ENCODE results near the gene ADCK1.
"Not testable (repeated sequence)": the region's sequence is repeated elsewhere in the genome, so short reads cannot be mapped to it uniquely, and the experiment has no call there.

ADCK1 gene

DNA sequence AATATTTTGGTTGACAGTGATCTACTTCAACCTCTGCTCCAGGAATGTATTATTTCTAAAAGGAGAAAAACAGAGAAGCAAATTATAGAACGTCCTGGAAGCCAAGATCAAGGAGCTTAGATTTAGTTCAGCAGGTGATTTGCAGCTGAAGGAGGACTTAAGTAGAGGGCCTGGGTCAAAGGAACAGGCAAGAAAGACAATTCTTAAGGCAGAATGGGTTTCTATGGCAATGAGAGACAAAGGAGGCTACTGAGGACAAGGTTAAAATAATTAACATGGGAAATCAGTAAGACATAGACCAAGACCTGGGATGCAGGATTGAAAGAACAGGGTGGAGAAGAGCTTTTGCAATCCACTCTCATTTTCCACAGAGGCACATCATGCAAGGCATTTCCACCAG is 36.6 kb upstream of the ADCK1 start:
- DNase-seq: no peak
- peaks cover 41% of the 10 kb centered on the region for H3K4me1 Mint-ChIP-seq
- no peak overlapping the region for H3K4me3 Mint-ChIP-seq
- H3K9me3 Mint-ChIP-seq: no peaks in the 10 kb centered on the region
- peak overlapping the region; percentile 49 for H3K27ac Mint-ChIP-seq
- H3K36me3 Mint-ChIP-seq (ENCODE audit: low read depth): peaks cover 7% of the 10 kb centered on the region
- TF ChIP-seq, protein P1, sequence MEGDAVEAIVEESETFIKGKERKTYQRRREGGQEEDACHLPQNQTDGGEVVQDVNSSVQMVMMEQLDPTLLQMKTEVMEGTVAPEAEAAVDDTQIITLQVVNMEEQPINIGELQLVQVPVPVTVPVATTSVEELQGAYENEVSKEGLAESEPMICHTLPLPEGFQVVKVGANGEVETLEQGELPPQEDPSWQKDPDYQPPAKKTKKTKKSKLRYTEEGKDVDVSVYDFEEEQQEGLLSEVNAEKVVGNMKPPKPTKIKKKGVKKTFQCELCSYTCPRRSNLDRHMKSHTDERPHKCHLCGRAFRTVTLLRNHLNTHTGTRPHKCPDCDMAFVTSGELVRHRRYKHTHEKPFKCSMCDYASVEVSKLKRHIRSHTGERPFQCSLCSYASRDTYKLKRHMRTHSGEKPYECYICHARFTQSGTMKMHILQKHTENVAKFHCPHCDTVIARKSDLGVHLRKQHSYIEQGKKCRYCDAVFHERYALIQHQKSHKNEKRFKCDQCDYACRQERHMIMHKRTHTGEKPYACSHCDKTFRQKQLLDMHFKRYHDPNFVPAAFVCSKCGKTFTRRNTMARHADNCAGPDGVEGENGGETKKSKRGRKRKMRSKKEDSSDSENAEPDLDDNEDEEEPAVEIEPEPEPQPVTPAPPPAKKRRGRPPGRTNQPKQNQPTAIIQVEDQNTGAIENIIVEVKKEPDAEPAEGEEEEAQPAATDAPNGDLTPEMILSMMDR (IDR thresholded peaks at IDR 0.05): no peak
- no peaks in the 10 kb centered on the region for H3K27me3 Mint-ChIP-seq (ENCODE audit: low read depth, poor library complexity)

DNA sequence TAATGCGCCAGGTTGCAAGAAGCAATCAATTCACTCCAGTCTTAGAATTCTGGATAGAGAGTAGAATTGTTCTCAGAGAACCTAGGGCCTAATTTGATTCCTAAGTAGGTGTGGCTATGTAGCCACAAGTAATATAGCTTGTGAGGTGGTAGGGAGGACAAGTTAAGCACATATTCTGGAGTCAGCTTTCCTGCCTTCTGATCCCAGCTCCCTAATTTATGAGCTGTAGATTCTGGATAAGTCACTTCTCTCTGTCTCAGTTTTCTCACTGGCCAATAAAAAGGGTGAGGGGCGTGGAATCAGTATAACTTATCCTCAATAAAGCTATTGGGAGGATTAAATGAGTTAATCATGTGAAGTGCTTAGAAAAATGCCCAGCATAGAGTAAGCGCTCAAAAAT is 35.9 kb upstream of the ADCK1 start:
- H3K36me3 Mint-ChIP-seq (ENCODE audit: low read depth): peaks cover under 1% of the 10 kb centered on the region
- H3K27ac Mint-ChIP-seq: no peak overlapping the region
- no peaks in the 10 kb centered on the region for H3K27me3 Mint-ChIP-seq (ENCODE audit: low read depth, poor library complexity)
- H3K4me1 Mint-ChIP-seq: peaks cover 34% of the 10 kb centered on the region
- no peak for DNase-seq
- H3K9me3 Mint-ChIP-seq: no peaks in the 10 kb centered on the region
- TF ChIP-seq, protein P1 (IDR thresholded peaks at IDR 0.05): no peak
- H3K4me3 Mint-ChIP-seq: no peak overlapping the region

- H3K36me3 Mint-ChIP-seq (ENCODE audit: low read depth); H3K9me3 Mint-ChIP-seq; H3K27ac Mint-ChIP-seq; H3K4me1 Mint-ChIP-seq; H3K4me3 Mint-ChIP-seq; DNase-seq: not testable (repeated sequence)
- H3K27me3 Mint-ChIP-seq (ENCODE audit: low read depth, poor library complexity): peaks cover 12% of the 10 kb centered on the region
Measured at GRCh38 chr14:77768442-77769069, 31.4 kb upstream of the ADCK1 start.

GRCh38 chr14:77773966-77774365 is 25.9 kb upstream of the ADCK1 start:
- H3K4me1 Mint-ChIP-seq; DNase-seq; H3K36me3 Mint-ChIP-seq (ENCODE audit: low read depth); H3K27ac Mint-ChIP-seq; H3K4me3 Mint-ChIP-seq; H3K9me3 Mint-ChIP-seq: not testable (repeated sequence)
- H3K27me3 Mint-ChIP-seq (ENCODE audit: low read depth, poor library complexity): peaks cover 23% of the 10 kb centered on the region

GRCh38 chr14:77782202-77782601 is 17.7 kb upstream of the ADCK1 start:
- Mint-ChIP-seq H3K27ac (no peak overlapping the region), H3K4me3 (no peak overlapping the region), H3K4me1 (peaks cover 6% of the 10 kb centered on the region), H3K27me3 (ENCODE audit: low read depth, poor library complexity) (peaks cover 3% of the 10 kb centered on the region), H3K36me3 (ENCODE audit: low read depth) (no peaks in the 10 kb centered on the region), H3K9me3 (no peaks in the 10 kb centered on the region)
- no peak for DNase-seq
- TF ChIP-seq, protein P1 (IDR thresholded peaks at IDR 0.05): no peak

DNA sequence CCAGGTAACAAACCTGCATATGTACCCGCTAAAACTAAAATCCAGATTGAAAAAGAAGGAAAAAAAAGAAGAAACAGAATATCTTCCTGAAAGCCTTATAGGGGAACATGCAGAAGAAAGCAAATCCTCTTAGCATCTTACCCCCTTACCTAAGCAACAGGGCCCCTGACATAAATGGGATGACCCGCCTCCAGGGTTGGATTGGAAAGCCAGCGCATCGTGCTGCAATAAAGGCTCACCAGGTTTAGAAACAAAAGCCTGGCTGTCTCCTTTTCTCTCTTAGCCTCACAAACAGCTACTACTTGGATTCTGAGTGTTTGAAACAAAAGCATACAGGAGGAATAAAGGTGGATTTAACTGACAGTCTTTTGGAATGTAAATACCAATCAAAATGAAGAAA is 13.8 kb upstream of the ADCK1 start:
- Mint-ChIP-seq H3K4me3 (no peak overlapping the region), H3K27ac (no peak overlapping the region), H3K9me3 (no peaks in the 10 kb centered on the region), H3K27me3 (ENCODE audit: low read depth, poor library complexity) (peaks cover 6% of the 10 kb centered on the region), H3K4me1 (peaks cover 6% of the 10 kb centered on the region), H3K36me3 (ENCODE audit: low read depth) (no peaks in the 10 kb centered on the region)
- DNase-seq: no peak
- TF ChIP-seq, protein P1 (IDR thresholded peaks at IDR 0.05): no peak

DNA sequence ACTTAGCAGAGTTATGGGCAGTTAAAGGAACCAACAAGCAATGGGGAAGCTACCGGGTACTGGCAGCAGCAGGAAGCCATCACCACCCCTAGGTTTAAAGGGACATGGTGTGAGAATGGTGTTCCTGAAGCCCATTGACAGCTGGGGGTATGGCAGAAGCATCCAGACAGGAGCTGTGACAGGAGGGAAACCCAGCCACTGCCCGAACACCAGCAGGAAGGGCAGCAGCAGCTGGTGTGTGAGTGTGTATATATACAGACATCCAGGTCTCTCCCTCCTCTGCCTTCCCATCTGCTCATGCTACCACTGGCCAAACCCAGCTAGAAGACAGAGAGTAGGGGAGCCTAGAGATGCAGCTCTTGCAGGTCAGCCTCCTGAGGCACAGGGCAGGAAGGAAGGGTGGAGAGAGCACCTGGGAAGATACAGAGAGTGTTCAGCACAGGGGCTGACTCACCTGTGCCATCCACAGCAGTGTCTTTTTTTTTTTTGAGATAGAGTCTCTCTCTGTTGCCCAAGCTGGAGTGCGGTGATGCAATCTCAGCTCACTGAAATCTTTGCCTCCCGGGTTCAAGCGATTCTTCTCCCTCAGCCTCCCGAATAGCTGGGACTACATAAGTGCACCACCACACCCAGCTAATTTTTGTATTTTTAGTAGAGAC is 9.2 kb upstream of the ADCK1 start:
- Mint-ChIP-seq H3K9me3 (peaks cover 3% of the 10 kb centered on the region), H3K36me3 (ENCODE audit: low read depth) (no peaks in the 10 kb centered on the region), H3K27me3 (ENCODE audit: low read depth, poor library complexity) (peaks cover 26% of the 10 kb centered on the region), H3K27ac (no peak overlapping the region), H3K4me3 (no peak overlapping the region), H3K4me1 (peaks cover 4% of the 10 kb centered on the region)
- no peak for DNase-seq
- TF ChIP-seq, protein P1 (IDR thresholded peaks at IDR 0.05): no peak
